K562 (cell line): ENCODE measurements around the gene MTOR. TPM values are rescaled to one million over a fixed set of nuclear protein-coding genes. Genes with fewer than 3 reads are reported as not detected.
A peak's percentile ranks its signal among the peaks of the same experiment; 100 is the strongest.

ENCODE experiments used
- CTCF ChIP-seq, 3 experiments: IDR thresholded peaks in 2 of 3; conservative IDR thresholded peaks in 1 of 3; 2 replicates each; pipeline ENCODE4 v1.5.1; 2011 to 2012; ENCODE audit warnings: low read length in 3 of 3, mild to moderate bottlenecking in 3 of 3, control low read depth in 2 of 3, improper control_type of control experiment in 1 of 3, inconsistent platforms in 1 of 3, low read depth in 1 of 3, mixed read lengths in 1 of 3, moderate library complexity in 1 of 3; ENCODE audit not compliant: insufficient read depth in 2 of 3
- EHMT2 ChIP-seq: fragments of 450-650 bp; IDR thresholded peaks from 2 replicates; pipeline ENCODE4 v1.6.1; 2018; ENCODE audit warnings: antibody characterized with exemption
- MTA3 ChIP-seq: fragments of 450-650 bp; formaldehyde crosslinking; IDR thresholded peaks from 2 replicates; pipeline ENCODE4 v1.6.1; 2017; ENCODE audit warnings: mild to moderate bottlenecking, borderline replicate concordance
- NCOA1 ChIP-seq: fragments of 450-650 bp; IDR thresholded peaks from 2 replicates; pipeline ENCODE4 v1.6.1; 2016; ENCODE audit warnings: low read depth
- PHB2 ChIP-seq: fragments of 450-650 bp; IDR thresholded peaks from 2 replicates; pipeline ENCODE4 v1.6.1; 2017; ENCODE audit warnings: low read depth
- RERE ChIP-seq: sonication (generic); formaldehyde crosslinking; IDR thresholded peaks from 2 replicates; pipeline ENCODE4 v1.8.0; 2023; ENCODE audit warnings: missing genetic modification reagents, mild to moderate bottlenecking, borderline replicate concordance
- RFX7 ChIP-seq: fragments of 250-450 bp; sonication (Bioruptor Pico); IDR thresholded peaks from 2 replicates; pipeline ENCODE4 v1.5.1; 2021; ENCODE audit warnings: mild to moderate bottlenecking
- SLC30A9 ChIP-seq: fragments of 250-450 bp; sonication (Bioruptor Pico); IDR thresholded peaks from 2 replicates; pipeline ENCODE4 v1.8.0; 2022; ENCODE audit warnings: mild to moderate bottlenecking, moderate library complexity
- SMARCE1 ChIP-seq: fragments of 450-650 bp; IDR thresholded peaks from 2 replicates; pipeline ENCODE4 v1.7.1; 2016; ENCODE audit warnings: mild to moderate bottlenecking
- SREBF2 ChIP-seq: sonication (generic); formaldehyde crosslinking; IDR thresholded peaks from 2 replicates; pipeline ENCODE4 v1.4.0; 2020; ENCODE audit warnings: mild to moderate bottlenecking, missing genetic modification reagents
- SRSF3 ChIP-seq: fragments of 200-400 bp; formaldehyde crosslinking; IDR thresholded peaks from 2 replicates; pipeline ENCODE4 v1.6.1; 2016; ENCODE audit warnings: mild to moderate bottlenecking, low read length, moderate library complexity; ENCODE audit not compliant: insufficient read depth
- U2AF1 ChIP-seq: fragments of 200-400 bp; formaldehyde crosslinking; optimal IDR thresholded peaks from 2 replicates; pipeline ENCODE3; 2017; ENCODE audit warnings: mild to moderate bottlenecking, low read depth, low read length, moderate library complexity
- ZBTB33 ChIP-seq: sonication (generic); formaldehyde crosslinking; IDR thresholded peaks from 2 replicates; pipeline ENCODE4 v1.8.1; 2023; ENCODE audit warnings: mild to moderate bottlenecking, missing genetic modification reagents
- ZBTB7A ChIP-seq: IDR thresholded peaks from 2 replicates; pipeline ENCODE4 v1.6.1; 2011; ENCODE audit warnings: low read depth, mild to moderate bottlenecking, low read length, moderate library complexity, borderline replicate concordance; ENCODE audit not compliant: control insufficient read depth
- ZKSCAN1 ChIP-seq: fragments of 150-350 bp; IDR thresholded peaks from 2 replicates; pipeline ENCODE4 v1.6.1; 2016; ENCODE audit warnings: low read depth, low read length
- ZNF23 ChIP-seq: fragments of 250-450 bp; sonication (Bioruptor Pico); IDR thresholded peaks from 2 replicates; pipeline ENCODE4 v1.4.0; 2020; ENCODE audit warnings: mild to moderate bottlenecking
- ZNF232 ChIP-seq: sonication (generic); formaldehyde crosslinking; IDR thresholded peaks from 2 replicates; pipeline ENCODE4 v1.8.0; 2022; ENCODE audit warnings: mild to moderate bottlenecking, missing genetic modification reagents
- ZNF589 ChIP-seq: fragments of 200-800 bp; sonication (Bioruptor generic); IDR thresholded peaks from 2 replicates; pipeline ENCODE4 v1.6.1; 2016; ENCODE audit warnings: low read depth, missing genetic modification characterization, missing compliant biosample characterization
- ZNF696 ChIP-seq: fragments of 250-450 bp; sonication (Bioruptor Pico); conservative IDR thresholded peaks from 2 replicates; pipeline ENCODE4 v1.4.0; 2020; ENCODE audit warnings: mild to moderate bottlenecking, moderate library complexity
- polyA plus RNA-seq, 8 experiments: library from polyadenylated mRNA; depleted of rRNA in 4 of 8; stranded (reverse) in 5 of 8; unstranded in 3 of 8; fragments of >200 nt; fragmentation: Nextera tagmentation in 2 of 8; fragmentation: Illumina TruSeq in 1 of 8; extraction: Ambion mirVana in 2 of 8; extraction: Trizol in 1 of 8; gene quantifications; 2 replicates each; pipeline versions ENCODE4 v1.2.1 to v1.2.3, GENCODE V29; 2011 to 2014; ENCODE audit warnings: inconsistent platforms in 1 of 8, missing spikeins in 1 of 8
- total RNA-seq, 7 experiments: library from RNA; depleted of rRNA in 6 of 7; stranded (reverse); fragments of >200 nt in 6 of 7; fragmentation: Illumina TruSeq in 2 of 7; extraction: Trizol in 2 of 7; gene quantifications; 2 replicates each; pipeline versions ENCODE4 v1.2.1 to v1.2.3, GENCODE V29; 2011 to 2021; ENCODE audit warnings: low replicate concordance in 1 of 7

The MTOR gene
- total and polyA plus RNA-seq, 9 of the 15 experiments (the other 6 are each of a cell fraction or from before 2014, with no cell fraction given) = 11.4 to 71.4 (median 52.2) TPM

GRCh38 chr1:11272832-11273594 is 10.7 kb upstream of the MTOR start, which contains the start of gene UBIAD1 (continued):
- TF ChIP-seq ZNF589 (CRISPR knock-in tag) = no peak
- no peak for TF ChIP-seq SRSF3
- TF ChIP-seq SREBF2 (CRISPR knock-in tag) = no peak
- no peak for TF ChIP-seq ZBTB33
- TF ChIP-seq CTCF (IDR thresholded peaks at IDR 0.05 in 2 of 3, conservative IDR thresholded peaks at IDR 0.05 in 1 of 3; ENCODE audit: insufficient read depth in 2 of 3, low read depth in 1 of 3, low read length in 3 of 3) = peak in 2 of 3 experiments; percentile 19 to 39; a peak in 3 of 6 replicates
- TF ChIP-seq RERE (CRISPR knock-in tag) = no peak
- peak; percentile 64; the same call in 1 of the 2 replicates for TF ChIP-seq ZBTB7A
- no peak for TF ChIP-seq EHMT2
- TF ChIP-seq NCOA1 = peak; percentile 97
- TF ChIP-seq U2AF1 = no peak
- no peak for TF ChIP-seq ZNF232 (CRISPR knock-in tag)
- no peak for TF ChIP-seq ZNF23
- TF ChIP-seq RFX7 (CRISPR knock-in tag) = no peak
- TF ChIP-seq PHB2 = no peak
- TF ChIP-seq ZKSCAN1 = no peak
- peak; percentile 88 for TF ChIP-seq MTA3
- TF ChIP-seq ZNF696 (CRISPR knock-in tag) = no peak
- TF ChIP-seq SMARCE1 = no peak
- TF ChIP-seq SLC30A9 (CRISPR knock-in tag) = no peak; the same call in 1 of the 2 replicates
